Liver (tissue), 9 donors: ENCODE results near the gene ITGB6. TPM values are rescaled to one million over a fixed set of nuclear protein-coding genes. Genes with fewer than 3 reads are reported as not detected.
"Not testable (repeated sequence)": the region's sequence is repeated elsewhere in the genome, so short reads cannot be mapped to it uniquely, and the experiment has no call there.

Experiments
- DNase-seq: peaks from one replicate; pipeline ENCODE4 v3.0.0-alpha.2; 2017; ENCODE audit warnings: low spot score
- H3K27ac ChIP-seq, 2 donors: one replicate each; pipeline ENCODE4 v1.7.0; 2013; ENCODE audit warnings: inconsistent platforms in 2 of 2, low read length in 2 of 2, control low read depth in 1 of 2, low read depth in 1 of 2, mild to moderate bottlenecking in 1 of 2
- H3K27me3 ChIP-seq, 4 donors: one replicate each; pipeline versions ENCODE4 v1.6.1 to v1.7.0; 2013; ENCODE audit warnings: low read length in 3 of 4, inconsistent platforms in 1 of 4, mild to moderate bottlenecking in 1 of 4, moderate library complexity in 1 of 4; ENCODE audit not compliant: control insufficient read depth in 4 of 4, insufficient read depth in 4 of 4
- H3K36me3 ChIP-seq, 4 donors: one replicate each; pipeline versions ENCODE4 v1.6.1 to v1.7.0; 2013; ENCODE audit warnings: low read length in 3 of 4, mild to moderate bottlenecking in 3 of 4, low read depth in 1 of 4, moderate library complexity in 1 of 4; ENCODE audit not compliant: control insufficient read depth in 4 of 4, insufficient read depth in 3 of 4
- H3K4me1 ChIP-seq, 4 donors: one replicate each; pipeline versions ENCODE4 v1.6.1 to v1.7.0; 2013; ENCODE audit warnings: low read length in 3 of 4, mild to moderate bottlenecking in 3 of 4, moderate library complexity in 1 of 4; ENCODE audit not compliant: control insufficient read depth in 4 of 4, insufficient read depth in 4 of 4
- H3K4me3 ChIP-seq, 3 donors: one replicate each; pipeline versions ENCODE4 v1.6.1 to v1.7.0; 2013; ENCODE audit warnings: low read length in 3 of 3, control low read depth in 1 of 3, low read depth in 1 of 3, mild to moderate bottlenecking in 1 of 3
- H3K9ac ChIP-seq, 2 donors: one replicate each; pipeline ENCODE4 v1.7.0; 2013; ENCODE audit warnings: low read length in 2 of 2, mild to moderate bottlenecking in 2 of 2, moderate library complexity in 2 of 2, control low read depth in 1 of 2, low read depth in 1 of 2
- H3K9me3 ChIP-seq, 4 donors: one replicate each; pipeline versions ENCODE4 v1.6.1 to v1.7.0; 2013; ENCODE audit warnings: low read length in 3 of 4; ENCODE audit not compliant: control insufficient read depth in 4 of 4
- ATF3 ChIP-seq: IDR thresholded peaks from 2 replicates; pipeline ENCODE4 v1.6.1; 2016; ENCODE audit warnings: antibody characterized with exemption
- CTCF ChIP-seq: fragments of 150-350 bp; IDR thresholded peaks from 2 replicates; pipeline ENCODE4 v1.5.1; 2017; ENCODE audit warnings: improper control_type of control experiment, low read depth, low read length; ENCODE audit not compliant: missing input control
- EGR1 ChIP-seq, 2 donors: IDR thresholded peaks; 2 replicates each; pipeline ENCODE4 v1.6.1; 2016 to 2018; ENCODE audit warnings: antibody characterized with exemption in 2 of 2, low read depth in 2 of 2
- FOXA2 ChIP-seq: IDR thresholded peaks from 2 replicates; pipeline ENCODE4 v1.6.1; 2016; ENCODE audit warnings: antibody characterized with exemption
- GABPA ChIP-seq, 2 donors: IDR thresholded peaks in 1 of 2; conservative IDR thresholded peaks in 1 of 2; 2 replicates each; pipeline ENCODE4 v1.6.1; 2016; ENCODE audit warnings: antibody characterized with exemption in 2 of 2, mild to moderate bottlenecking in 1 of 2, moderate library complexity in 1 of 2
- HNF4A ChIP-seq, 2 donors: conservative IDR thresholded peaks; 2 replicates each; pipeline ENCODE4 v1.6.1; 2016; ENCODE audit warnings: antibody characterized with exemption in 2 of 2, mild to moderate bottlenecking in 2 of 2
- HNF4G ChIP-seq: IDR thresholded peaks from 2 replicates; pipeline ENCODE4 v1.6.1; 2016; ENCODE audit warnings: antibody characterized with exemption
- JUND ChIP-seq, 2 donors: IDR thresholded peaks; 2 replicates each; pipeline ENCODE4 v1.6.1; 2016; ENCODE audit warnings: antibody characterized with exemption in 2 of 2
- MAX ChIP-seq: IDR thresholded peaks from 2 replicates; pipeline ENCODE4 v1.6.1; 2016; ENCODE audit warnings: antibody characterized with exemption
- NR2F2 ChIP-seq: IDR thresholded peaks from 2 replicates; pipeline ENCODE4 v1.6.1; 2016; ENCODE audit warnings: antibody characterized with exemption
- REST ChIP-seq: IDR thresholded peaks from 2 replicates; pipeline ENCODE4 v1.6.1; 2016; ENCODE audit warnings: antibody characterized with exemption, mild to moderate bottlenecking
- RXRA ChIP-seq, 2 donors: IDR thresholded peaks; 2 replicates each; pipeline ENCODE4 v1.6.1; 2017 to 2018; ENCODE audit warnings: antibody characterized with exemption in 2 of 2, mild to moderate bottlenecking in 1 of 2
- SP1 ChIP-seq: IDR thresholded peaks from 2 replicates; pipeline ENCODE4 v1.6.1; 2018; ENCODE audit warnings: antibody characterized with exemption, mild to moderate bottlenecking
- TAF1 ChIP-seq: conservative IDR thresholded peaks from 2 replicates; pipeline ENCODE4 v1.6.1; 2016; ENCODE audit warnings: antibody characterized with exemption, mild to moderate bottlenecking
- WGBS: extraction: QIAGEN DNeasy Blood & Tissue Kit; methylation state at CpG from one replicate; pipeline ENCODE4 v1.1.7; 2013; 5-methylcytosine and 5-hydroxymethylcytosine counted together
- polyA plus RNA-seq, 2 donors: library from polyadenylated mRNA; stranded (reverse) in 1 of 2; unstranded in 1 of 2; fragments of 200-250 nt in 1 of 2; fragments of >200 nt in 1 of 2; fragmentation: Nextera tagmentation in 1 of 2; extraction: Ambion mirVana in 1 of 2; gene quantifications; one replicate each; pipeline versions ENCODE4 v1.2.1 to v1.2.3, GENCODE V29; 2013 to 2015
- total RNA-seq, 2 donors: library from RNA; depleted of rRNA; stranded (reverse); fragments of >200 nt; gene quantifications; one replicate each; pipeline ENCODE4 v1.2.3, GENCODE V29; 2014
- donor health status: healthy.
- donor health status: healthy.
- donor health status: healthy.
- donor health status: healthy.
- donor health status: healthy.

ITGB6 gene
- total and polyA plus RNA-seq, 4 donors = 0.03 to 0.10 (median 0.08) TPM; not detected in 1

DNA sequence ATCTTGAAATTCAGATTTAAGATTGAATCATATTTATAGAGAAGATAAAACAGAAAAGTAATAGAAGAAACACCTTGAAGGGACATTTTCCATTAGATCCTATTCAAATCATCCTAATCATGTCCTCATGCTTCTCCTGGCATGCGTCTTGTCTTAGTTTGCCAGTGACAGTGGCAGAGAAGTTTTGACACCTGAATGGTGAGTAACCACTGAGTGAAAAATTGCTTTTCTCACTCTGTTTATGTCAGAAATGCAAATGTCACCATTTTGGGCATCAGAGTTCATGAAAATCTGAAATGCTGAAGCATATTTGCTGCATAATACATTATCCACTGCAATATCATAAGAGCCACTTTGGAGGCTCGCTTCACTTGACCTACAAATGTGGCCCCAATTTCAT lies 74.7 kb downstream of the ITGB6 start:
- no peak for DNase-seq
- no peak overlapping the region for H3K27ac ChIP-seq
- WGBS = 96% methylated on average over 2 of the region's 2 CpGs
- no peak overlapping the region for H3K9ac ChIP-seq
- no peaks in the 10 kb centered on the region for H3K36me3 ChIP-seq
- no peaks in the 10 kb centered on the region for H3K4me1 ChIP-seq
- no peak overlapping the region for H3K4me3 ChIP-seq
- H3K27me3 ChIP-seq = peaks cover 0 to 5% (median 0%) of the 10 kb centered on the region in 4 donors
- H3K9me3 ChIP-seq = no peaks in the 10 kb centered on the region
- no peak for TF ChIP-seq GABPA (IDR thresholded peaks at IDR 0.05 in 1 of 2, conservative IDR thresholded peaks at IDR 0.05 in 1 of 2)

GRCh38 chr2:160124571-160124970 lies 75.5 kb downstream of the ITGB6 start:
- H3K36me3 ChIP-seq = no peaks in the 10 kb centered on the region
- TF ChIP-seq JUND (IDR thresholded peaks at IDR 0.05) (no peak), GABPA (IDR thresholded peaks at IDR 0.05 in 1 of 2, conservative IDR thresholded peaks at IDR 0.05 in 1 of 2) (no peak), NR2F2 (no peak), REST (no peak)
- no peak overlapping the region for H3K27ac ChIP-seq
- peaks cover 0 to 5% (median 0%) of the 10 kb centered on the region in 4 donors for H3K27me3 ChIP-seq
- DNase-seq = no peak
- H3K4me1 ChIP-seq = no peaks in the 10 kb centered on the region
- no peak overlapping the region for H3K4me3 ChIP-seq
- WGBS = 68% methylated on average over 1 of the region's 1 CpG
- H3K9ac ChIP-seq = no peak overlapping the region
- H3K9me3 ChIP-seq = no peaks in the 10 kb centered on the region

- not testable (repeated sequence) for H3K4me3 ChIP-seq, H3K9ac ChIP-seq, DNase-seq, H3K9me3 ChIP-seq, H3K27ac ChIP-seq, H3K4me1 ChIP-seq, H3K27me3 ChIP-seq, H3K36me3 ChIP-seq
- WGBS = 76% methylated on average over 8 of the region's 8 CpGs
These were observed 85.4 kb downstream of the ITGB6 start for GRCh38 chr2:160114721-160115120.

DNA sequence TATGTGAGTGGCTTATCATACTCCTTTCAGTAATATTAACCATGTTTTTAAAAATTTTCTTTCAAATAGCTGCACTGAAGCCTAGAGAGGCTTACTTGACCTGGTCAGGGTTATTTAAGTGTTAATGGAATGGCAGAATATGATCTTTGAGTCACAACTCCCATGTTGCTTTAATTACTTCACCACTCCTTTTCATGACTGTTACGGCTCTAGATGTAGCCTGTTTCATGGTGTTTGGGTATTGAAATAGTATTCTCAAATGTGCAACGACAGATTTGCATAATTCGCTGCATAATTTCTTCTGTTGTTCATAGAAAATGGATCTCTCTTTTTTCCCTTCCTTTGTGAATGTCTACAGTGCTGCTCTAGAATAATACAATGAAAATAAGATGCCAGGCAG lies 86.1 kb downstream of the ITGB6 start:
- H3K9ac ChIP-seq = no peak overlapping the region
- H3K4me1 ChIP-seq = no peaks in the 10 kb centered on the region
- no peak overlapping the region for H3K4me3 ChIP-seq
- no peak for DNase-seq
- 74% methylated on average over 3 of the region's 3 CpGs for WGBS
- no peak overlapping the region for H3K27ac ChIP-seq
- H3K27me3 ChIP-seq = peaks cover 0 to 4% (median 0%) of the 10 kb centered on the region in 4 donors
- H3K9me3 ChIP-seq = no peaks in the 10 kb centered on the region
- no peaks in the 10 kb centered on the region for H3K36me3 ChIP-seq
- TF ChIP-seq TAF1 = no peak
- no peak for TF ChIP-seq CTCF
- TF ChIP-seq SP1 = no peak
- no peak for TF ChIP-seq HNF4A (conservative IDR thresholded peaks at IDR 0.05)
- TF ChIP-seq NR2F2 = no peak
- TF ChIP-seq REST = no peak
- TF ChIP-seq RXRA (IDR thresholded peaks at IDR 0.05) = no peak
- TF ChIP-seq MAX = no peak
- TF ChIP-seq HNF4G = no peak
- TF ChIP-seq ATF3 = no peak
- no peak for TF ChIP-seq GABPA (IDR thresholded peaks at IDR 0.05 in 1 of 2, conservative IDR thresholded peaks at IDR 0.05 in 1 of 2)
- no peak for TF ChIP-seq EGR1 (IDR thresholded peaks at IDR 0.05; ENCODE audit: low read depth in 2 of 2)
- no peak for TF ChIP-seq FOXA2
- no peak for TF ChIP-seq JUND (IDR thresholded peaks at IDR 0.05)
